ENCODE results near the gene C1RL.

C1RL gene, protein sequence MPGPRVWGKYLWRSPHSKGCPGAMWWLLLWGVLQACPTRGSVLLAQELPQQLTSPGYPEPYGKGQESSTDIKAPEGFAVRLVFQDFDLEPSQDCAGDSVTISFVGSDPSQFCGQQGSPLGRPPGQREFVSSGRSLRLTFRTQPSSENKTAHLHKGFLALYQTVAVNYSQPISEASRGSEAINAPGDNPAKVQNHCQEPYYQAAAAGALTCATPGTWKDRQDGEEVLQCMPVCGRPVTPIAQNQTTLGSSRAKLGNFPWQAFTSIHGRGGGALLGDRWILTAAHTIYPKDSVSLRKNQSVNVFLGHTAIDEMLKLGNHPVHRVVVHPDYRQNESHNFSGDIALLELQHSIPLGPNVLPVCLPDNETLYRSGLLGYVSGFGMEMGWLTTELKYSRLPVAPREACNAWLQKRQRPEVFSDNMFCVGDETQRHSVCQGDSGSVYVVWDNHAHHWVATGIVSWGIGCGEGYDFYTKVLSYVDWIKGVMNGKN

DNA sequence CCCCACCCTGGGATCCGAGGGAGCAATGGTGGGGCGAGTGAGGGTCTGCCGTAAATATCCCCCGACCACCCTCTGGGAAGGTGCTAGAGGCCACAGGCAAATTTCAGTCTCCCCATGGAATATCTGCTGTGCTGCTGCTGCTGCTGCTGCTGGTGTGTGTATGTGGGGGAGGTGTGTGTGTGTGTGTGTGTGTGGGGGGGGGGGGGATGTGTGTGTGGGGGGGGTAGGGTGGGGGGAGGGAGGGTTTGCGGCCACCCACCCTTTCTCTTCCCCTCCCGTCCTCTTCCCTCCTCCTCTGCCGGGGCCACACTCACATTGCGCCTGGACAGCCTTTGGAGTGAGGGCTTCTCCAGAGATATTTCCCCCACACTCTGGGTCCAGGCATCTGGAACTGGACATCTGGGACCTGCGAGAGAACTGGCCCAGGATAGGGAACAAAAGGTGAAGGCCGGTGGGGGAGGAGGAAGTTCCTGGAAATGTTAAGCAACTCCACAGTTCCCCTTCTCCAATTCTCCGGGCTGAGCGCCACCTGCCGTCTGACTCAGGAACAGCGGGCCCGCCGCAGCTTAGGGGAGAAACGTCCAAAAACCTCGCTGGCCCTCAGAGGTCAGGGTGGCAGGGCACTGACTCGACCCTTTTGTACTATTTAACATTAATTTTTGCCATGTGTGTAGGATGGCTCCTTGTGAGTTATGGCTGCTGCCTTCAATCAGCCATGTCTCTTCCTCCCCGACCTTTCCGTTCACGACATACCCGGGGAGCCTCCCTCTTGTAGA is at the start of gene C1RL:
Gene C1RL, minus strand, starts transcription at position 419 of the 776 bp plus-strand sequence. Its CDS starts 34 bp downstream, at position 385.
- Histone ChIP-seq H3K4me1 (ENCODE audit: insufficient read depth, low read length, severe bottlenecking) (peaks cover 7% of the 10 kb centered on the region), H3K79me2 (ENCODE audit: insufficient read depth, low read length) (no peaks in the 10 kb centered on the region), H3F3A (ENCODE audit: insufficient read depth, low read length) (no peaks in the 10 kb centered on the region), H3K9me3 (ENCODE audit: low read length) (peaks cover 8% of the 10 kb centered on the region; the same call in 1 of the 2 replicates), H3K27me3 (ENCODE audit: insufficient read depth, low read length) (no peaks in the 10 kb centered on the region; the same call in 1 of the 2 replicates), H3K4me3 (ENCODE audit: low read depth, low read length, poor library complexity, severe bottlenecking) (peak within 1 kb of the TSS; percentile 48), H3K27ac (ENCODE audit: low read depth, low read length, poor library complexity, severe bottlenecking) (no peak within 1 kb of the TSS), H3K9ac (ENCODE audit: low read length) (peak within 1 kb of the TSS; percentile 46; the same call in 1 of the 2 replicates), H3K4me2 (ENCODE audit: low read length) (peak within 1 kb of the TSS; percentile 68), H3K36me3 (ENCODE audit: insufficient read depth, low read length) (no peaks in the 10 kb centered on the region; the same call in 1 of the 2 replicates), H2AFZ (ENCODE audit: low read length) (no peak within 1 kb of the TSS), H4K20me1 (ENCODE audit: insufficient read depth, low read length) (no peaks in the 10 kb centered on the region), H3K9me2 (ENCODE audit: low read depth, low read length) (no peaks in the 10 kb centered on the region)
- no peak for TF ChIP-seq EZH2 (IDR thresholded peaks at IDR 0.05; ENCODE audit: borderline replicate concordance, low read length)
- TF ChIP-seq, protein P1, sequence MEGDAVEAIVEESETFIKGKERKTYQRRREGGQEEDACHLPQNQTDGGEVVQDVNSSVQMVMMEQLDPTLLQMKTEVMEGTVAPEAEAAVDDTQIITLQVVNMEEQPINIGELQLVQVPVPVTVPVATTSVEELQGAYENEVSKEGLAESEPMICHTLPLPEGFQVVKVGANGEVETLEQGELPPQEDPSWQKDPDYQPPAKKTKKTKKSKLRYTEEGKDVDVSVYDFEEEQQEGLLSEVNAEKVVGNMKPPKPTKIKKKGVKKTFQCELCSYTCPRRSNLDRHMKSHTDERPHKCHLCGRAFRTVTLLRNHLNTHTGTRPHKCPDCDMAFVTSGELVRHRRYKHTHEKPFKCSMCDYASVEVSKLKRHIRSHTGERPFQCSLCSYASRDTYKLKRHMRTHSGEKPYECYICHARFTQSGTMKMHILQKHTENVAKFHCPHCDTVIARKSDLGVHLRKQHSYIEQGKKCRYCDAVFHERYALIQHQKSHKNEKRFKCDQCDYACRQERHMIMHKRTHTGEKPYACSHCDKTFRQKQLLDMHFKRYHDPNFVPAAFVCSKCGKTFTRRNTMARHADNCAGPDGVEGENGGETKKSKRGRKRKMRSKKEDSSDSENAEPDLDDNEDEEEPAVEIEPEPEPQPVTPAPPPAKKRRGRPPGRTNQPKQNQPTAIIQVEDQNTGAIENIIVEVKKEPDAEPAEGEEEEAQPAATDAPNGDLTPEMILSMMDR (IDR thresholded peaks at IDR 0.05; ENCODE audit: low read length): peak; percentile 94

DNA sequence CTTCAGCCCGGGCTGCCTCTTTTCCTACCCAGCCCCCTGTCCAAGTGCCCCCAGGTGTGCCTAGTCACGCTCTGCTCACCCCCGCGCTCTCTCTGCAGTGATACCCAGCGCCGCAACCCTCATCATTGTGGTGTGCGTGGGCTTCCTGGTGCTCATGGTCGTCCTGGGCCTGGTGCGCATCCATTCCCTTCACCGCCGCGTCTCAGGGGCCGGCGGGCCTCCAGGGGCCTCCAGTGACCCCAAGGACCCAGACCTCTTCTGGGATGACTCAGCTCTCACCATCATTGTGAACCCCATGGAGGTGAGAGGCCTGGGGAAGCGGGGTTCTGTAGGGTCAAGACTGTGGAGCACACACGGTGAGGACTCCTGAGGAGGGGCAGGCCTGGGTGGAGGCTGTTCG is 48.4 kb upstream of the C1RL start:
- TF ChIP-seq, protein P1 (IDR thresholded peaks at IDR 0.05; ENCODE audit: low read length): no peak
- no peak for TF ChIP-seq EZH2 (IDR thresholded peaks at IDR 0.05; ENCODE audit: borderline replicate concordance, low read length)
- Histone ChIP-seq H3K79me2 (ENCODE audit: insufficient read depth, low read length) (no peaks in the 10 kb centered on the region), H3K9ac (ENCODE audit: low read length) (no peak overlapping the region), H3F3A (ENCODE audit: insufficient read depth, low read length) (no peaks in the 10 kb centered on the region), H4K20me1 (ENCODE audit: insufficient read depth, low read length) (no peaks in the 10 kb centered on the region), H3K9me3 (ENCODE audit: low read length) (no peaks in the 10 kb centered on the region), H3K36me3 (ENCODE audit: insufficient read depth, low read length) (no peaks in the 10 kb centered on the region), H3K27ac (ENCODE audit: low read depth, low read length, poor library complexity, severe bottlenecking) (no peak overlapping the region), H3K4me1 (ENCODE audit: insufficient read depth, low read length, severe bottlenecking) (no peaks in the 10 kb centered on the region), H3K4me2 (ENCODE audit: low read length) (no peak overlapping the region), H3K4me3 (ENCODE audit: low read depth, low read length, poor library complexity, severe bottlenecking) (no peak overlapping the region), H3K9me2 (ENCODE audit: low read depth, low read length) (no peaks in the 10 kb centered on the region), H3K27me3 (ENCODE audit: insufficient read depth, low read length) (no peaks in the 10 kb centered on the region; the same call in 1 of the 2 replicates), H2AFZ (ENCODE audit: low read length) (no peak overlapping the region)

DNA sequence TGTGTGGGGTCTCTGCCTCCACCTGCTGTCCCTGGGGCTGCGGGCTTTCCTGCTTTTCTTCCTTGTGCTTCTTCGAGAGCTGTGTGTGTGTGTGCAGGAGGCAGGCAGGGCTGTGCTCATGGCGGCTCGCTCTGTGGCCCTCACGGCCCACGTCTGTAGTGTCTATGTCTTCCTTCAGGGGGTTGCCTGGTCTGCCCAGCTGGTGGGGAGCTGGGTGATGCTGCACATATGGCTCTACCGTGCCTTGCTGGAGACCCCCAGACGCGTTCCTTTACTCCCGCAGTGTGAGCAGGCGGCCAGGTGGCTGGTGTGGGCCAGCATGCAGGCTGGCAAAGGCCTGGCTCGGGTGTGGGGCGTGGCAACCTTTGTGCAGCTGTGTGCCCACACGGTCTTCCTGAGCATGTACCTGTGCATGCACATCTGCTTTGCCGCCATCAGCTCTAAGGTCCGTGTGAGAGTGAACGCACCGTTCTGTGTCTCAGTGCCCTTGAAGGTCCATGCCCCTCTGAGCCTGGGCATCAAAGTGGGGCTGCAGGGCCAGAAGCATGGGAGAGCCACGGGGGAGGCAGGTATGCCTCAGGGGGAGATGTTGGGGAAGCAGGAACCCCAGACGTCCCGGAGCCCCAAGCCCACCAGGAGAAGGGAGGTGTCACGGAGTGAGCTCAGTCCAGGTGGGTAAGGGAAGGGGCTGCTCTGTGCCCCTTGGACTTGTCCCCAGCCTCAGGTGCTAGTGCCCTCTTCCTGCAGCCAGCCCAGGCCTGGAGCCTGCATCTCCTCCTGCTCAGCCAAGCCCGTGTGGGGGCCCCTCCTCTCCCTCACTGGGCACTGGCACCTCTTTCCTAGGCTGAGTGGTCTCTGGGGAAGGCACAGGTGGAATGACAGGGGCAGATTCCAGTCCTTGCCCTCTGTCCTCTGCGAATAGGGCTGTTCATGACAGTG is 47.5 kb upstream of the C1RL start:
- Histone ChIP-seq H3K4me2 (ENCODE audit: low read length) (no peak overlapping the region), H3K27me3 (ENCODE audit: insufficient read depth, low read length) (no peaks in the 10 kb centered on the region; the same call in 1 of the 2 replicates), H2AFZ (ENCODE audit: low read length) (no peak overlapping the region), H3K27ac (ENCODE audit: low read depth, low read length, poor library complexity, severe bottlenecking) (no peak overlapping the region), H3K79me2 (ENCODE audit: insufficient read depth, low read length) (no peaks in the 10 kb centered on the region), H3F3A (ENCODE audit: insufficient read depth, low read length) (no peaks in the 10 kb centered on the region), H3K9me2 (ENCODE audit: low read depth, low read length) (no peaks in the 10 kb centered on the region), H3K9ac (ENCODE audit: low read length) (no peak overlapping the region), H3K36me3 (ENCODE audit: insufficient read depth, low read length) (no peaks in the 10 kb centered on the region), H3K4me1 (ENCODE audit: insufficient read depth, low read length, severe bottlenecking) (no peaks in the 10 kb centered on the region), H4K20me1 (ENCODE audit: insufficient read depth, low read length) (no peaks in the 10 kb centered on the region), H3K4me3 (ENCODE audit: low read depth, low read length, poor library complexity, severe bottlenecking) (no peak overlapping the region), H3K9me3 (ENCODE audit: low read length) (no peaks in the 10 kb centered on the region)
- TF ChIP-seq EZH2 (IDR thresholded peaks at IDR 0.05; ENCODE audit: borderline replicate concordance, low read length): no peak
- TF ChIP-seq, protein P1 (IDR thresholded peaks at IDR 0.05; ENCODE audit: low read length): no peak
